GM18868 (cell line): ENCODE data around the gene FSTL4.
A peak's percentile ranks its signal among the peaks of the same experiment; 100 is the strongest.
"Not testable (repeated sequence)": the region's sequence is repeated elsewhere in the genome, so short reads cannot be mapped to it uniquely, and the experiment has no call there.

Experiments used
- ATAC-seq: cut with Tn5 transposase; IDR thresholded peaks from one replicate; pipeline ENCODE4 v1.9.1; 2021; ENCODE audit warnings: mild to moderate bottlenecking, moderate library complexity; ENCODE audit not compliant: unreplicated experiment

The FSTL4 gene

GRCh38 chr5:133409210-133409674, 203.1 kb downstream of the FSTL4 start:
- no peak for ATAC-seq

- no peak for ATAC-seq
Observed at GRCh38 chr5:133408322-133408721, 204.0 kb downstream of the FSTL4 start.

- ATAC-seq, result no peak
Observed at GRCh38 chr5:133406977-133407632, 205.2 kb downstream of the FSTL4 start.

GRCh38 chr5:133406208-133406976, 205.9 kb downstream of the FSTL4 start:
- no peak for ATAC-seq

- no peak for ATAC-seq
Observed at GRCh38 chr5:133405275-133406034, 206.9 kb downstream of the FSTL4 start.

GRCh38 chr5:133404724-133405123, 207.6 kb downstream of the FSTL4 start:
- ATAC-seq, result no peak

GRCh38 chr5:133403741-133404364, 208.5 kb downstream of the FSTL4 start:
- no peak for ATAC-seq

- ATAC-seq, result no peak
Observed at GRCh38 chr5:133402775-133403174, 209.6 kb downstream of the FSTL4 start.

- ATAC-seq, result no peak
Observed at GRCh38 chr5:133401731-133402347, 210.5 kb downstream of the FSTL4 start.

- ATAC-seq, result no peak
Observed at GRCh38 chr5:133400831-133401351, 211.4 kb downstream of the FSTL4 start.

GRCh38 chr5:133400120-133400519, 212.2 kb downstream of the FSTL4 start:
- no peak for ATAC-seq

- ATAC-seq, result no peak
Observed at GRCh38 chr5:133399247-133399891, 213.0 kb downstream of the FSTL4 start.

- peak; percentile 78 for ATAC-seq
Observed at GRCh38 chr5:133398646-133399101, 213.7 kb downstream of the FSTL4 start.

GRCh38 chr5:133397990-133398645, 214.2 kb downstream of the FSTL4 start:
- no peak for ATAC-seq

GRCh38 chr5:133397348-133397747, 215.0 kb downstream of the FSTL4 start:
- no peak for ATAC-seq

GRCh38 chr5:133396814-133397213, 215.5 kb downstream of the FSTL4 start:
- peak; percentile 45 for ATAC-seq

GRCh38 chr5:133396187-133396741, 216.1 kb downstream of the FSTL4 start:
- no peak for ATAC-seq

- not testable (repeated sequence) for ATAC-seq
Observed at GRCh38 chr5:133395207-133395606, 217.1 kb downstream of the FSTL4 start.

- not testable (repeated sequence) for ATAC-seq
Observed at GRCh38 chr5:133394477-133394817, 217.9 kb downstream of the FSTL4 start.
